Hematopoietic multipotent progenitor cell treated with erythropoietin and hydrocortisone succinate and interleukin-3 and kit ligand, for 4 days (in vitro differentiated cells): ENCODE data around the gene PYGB.

Experiments used
- DNase-seq: peaks from one replicate; pipeline ENCODE4 v3.0.0-alpha.2; 2015

Gene PYGB

DNA sequence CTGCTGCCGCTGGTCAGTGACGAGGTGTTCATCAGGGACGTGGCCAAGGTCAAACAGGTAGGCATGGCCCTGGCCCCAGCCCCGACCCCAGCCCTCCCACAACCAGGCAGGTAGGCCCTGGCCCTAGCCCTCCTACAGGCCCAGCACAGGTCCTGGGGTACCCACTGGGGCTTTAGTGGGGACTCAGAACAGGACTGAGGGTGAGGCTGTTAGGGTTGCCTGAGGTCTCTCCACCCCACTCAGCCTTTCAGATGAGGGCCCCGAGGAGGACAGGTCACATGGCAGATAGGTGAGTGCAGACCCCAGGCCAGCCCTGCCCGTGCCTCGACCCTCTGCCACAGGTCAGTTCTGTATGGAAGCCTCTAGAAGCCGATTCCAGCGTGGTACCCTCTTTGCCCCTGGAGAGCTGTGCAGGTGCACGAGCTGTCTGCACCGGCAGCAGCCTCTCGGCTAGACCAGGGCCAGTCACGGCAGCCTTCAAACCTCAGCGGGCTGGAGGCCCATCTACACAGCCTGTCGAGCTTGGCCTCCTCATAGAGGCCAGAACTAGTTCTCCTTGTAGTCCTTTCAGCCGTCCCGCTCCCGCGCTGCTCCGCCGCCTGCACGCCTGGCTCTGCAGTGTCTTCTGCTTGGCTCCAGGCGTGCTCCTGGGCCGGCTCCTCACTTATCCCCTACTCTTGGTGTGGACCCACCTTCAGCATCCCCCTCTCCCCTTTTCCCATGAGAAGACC is 35.5 kb downstream of the PYGB start:
- DNase-seq: no peak

GRCh38 chr20:25284131-25284601 is 36.3 kb downstream of the PYGB start:
- DNase-seq: no peak

DNA sequence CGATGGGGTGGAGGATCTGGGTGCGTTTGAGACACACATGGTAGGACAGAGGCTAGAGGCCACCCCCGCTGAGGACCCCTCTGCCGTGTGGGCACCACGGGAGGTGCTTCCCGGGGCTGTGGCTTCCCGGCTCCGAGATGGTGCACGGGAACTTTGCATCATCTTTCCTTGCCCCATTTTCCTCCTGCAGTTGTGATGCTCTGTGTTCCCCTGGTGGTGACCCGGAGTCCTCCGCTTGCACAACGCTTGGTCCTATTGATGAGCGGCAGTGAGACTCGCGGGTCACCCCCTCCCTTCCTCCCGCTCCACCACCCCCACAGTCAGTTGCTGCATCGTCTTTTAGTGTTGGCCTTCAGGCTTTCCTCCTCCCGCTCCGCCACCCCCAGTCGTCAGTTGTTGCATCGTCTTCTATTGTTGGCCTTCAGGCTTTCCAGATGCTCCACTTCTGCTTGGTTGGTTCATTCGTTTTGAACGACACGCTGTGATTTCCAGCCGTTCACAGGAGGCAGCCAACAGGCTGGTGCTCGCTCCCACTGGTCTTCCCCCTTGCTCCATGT is 37.3 kb downstream of the PYGB start:
- no peak for DNase-seq

DNA sequence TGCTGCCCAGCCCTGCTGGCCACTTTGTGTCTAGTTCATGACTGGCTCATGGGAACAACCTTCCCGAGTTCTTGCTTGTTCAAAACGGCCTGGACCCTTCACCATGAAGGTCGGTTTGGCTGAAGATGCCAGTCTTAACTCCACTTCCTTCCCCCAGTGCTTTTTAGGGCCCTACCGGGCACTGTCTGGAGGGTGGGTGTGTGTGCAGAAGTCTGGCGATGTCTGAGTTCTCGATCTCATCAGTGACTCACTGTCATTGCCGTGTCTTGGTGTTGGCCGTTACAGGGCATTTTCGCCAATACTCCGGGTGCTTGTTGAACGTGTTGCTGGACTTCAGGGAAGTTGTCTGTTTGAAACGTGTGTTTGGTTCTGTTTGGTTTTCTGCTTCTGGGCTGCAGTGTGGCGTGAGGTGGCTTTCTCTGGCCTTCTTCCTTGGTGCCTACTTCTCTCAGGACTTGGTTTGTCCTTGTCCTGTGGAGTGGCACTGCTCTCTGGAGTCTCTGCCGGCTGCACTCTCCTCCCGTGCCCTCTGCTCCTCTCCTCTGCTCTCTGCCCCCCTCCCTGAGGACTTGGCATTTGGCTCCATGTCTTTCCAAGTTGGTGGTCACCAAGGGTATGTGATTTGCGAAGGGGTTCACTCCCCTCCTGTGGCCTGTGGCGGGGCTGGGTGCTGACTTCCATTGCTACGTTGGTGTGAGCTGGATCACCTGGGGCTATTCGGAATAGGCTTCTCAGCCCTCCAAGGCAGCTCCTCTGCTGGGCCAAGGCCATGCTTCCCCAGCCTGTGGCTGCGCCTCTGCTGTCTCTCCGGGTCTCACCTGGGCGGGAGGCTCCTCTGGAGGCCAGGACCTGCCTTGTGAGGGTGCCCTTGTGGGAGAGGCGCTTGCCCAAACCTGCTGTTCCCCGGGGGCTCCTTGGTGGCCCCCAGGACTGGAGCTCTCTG is 38.2 kb downstream of the PYGB start:
- no peak for DNase-seq

DNA sequence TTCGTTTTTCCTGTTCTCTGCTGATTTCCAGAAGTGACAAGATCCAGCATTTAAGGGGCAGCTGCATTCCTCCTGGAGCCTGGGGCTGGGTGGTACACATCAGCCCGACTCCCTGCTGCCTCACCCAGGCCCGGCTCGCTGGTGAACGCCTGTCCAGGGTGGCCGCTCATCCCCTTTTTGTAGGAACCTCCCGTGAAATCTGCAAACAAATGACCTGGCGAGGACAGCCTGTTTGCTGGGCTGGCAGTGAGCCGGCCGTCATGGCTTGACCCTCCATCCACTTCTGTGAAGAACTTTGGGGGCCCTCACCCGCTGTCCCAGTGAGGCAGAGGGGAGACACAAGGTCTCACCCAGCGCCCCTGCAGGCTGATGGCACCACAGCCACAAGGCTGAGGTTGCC is 39.0 kb downstream of the PYGB start:
- DNase-seq: no peak

GRCh38 chr20:25287631-25288290 is 39.9 kb downstream of the PYGB start:
- DNase-seq: no peak

DNA sequence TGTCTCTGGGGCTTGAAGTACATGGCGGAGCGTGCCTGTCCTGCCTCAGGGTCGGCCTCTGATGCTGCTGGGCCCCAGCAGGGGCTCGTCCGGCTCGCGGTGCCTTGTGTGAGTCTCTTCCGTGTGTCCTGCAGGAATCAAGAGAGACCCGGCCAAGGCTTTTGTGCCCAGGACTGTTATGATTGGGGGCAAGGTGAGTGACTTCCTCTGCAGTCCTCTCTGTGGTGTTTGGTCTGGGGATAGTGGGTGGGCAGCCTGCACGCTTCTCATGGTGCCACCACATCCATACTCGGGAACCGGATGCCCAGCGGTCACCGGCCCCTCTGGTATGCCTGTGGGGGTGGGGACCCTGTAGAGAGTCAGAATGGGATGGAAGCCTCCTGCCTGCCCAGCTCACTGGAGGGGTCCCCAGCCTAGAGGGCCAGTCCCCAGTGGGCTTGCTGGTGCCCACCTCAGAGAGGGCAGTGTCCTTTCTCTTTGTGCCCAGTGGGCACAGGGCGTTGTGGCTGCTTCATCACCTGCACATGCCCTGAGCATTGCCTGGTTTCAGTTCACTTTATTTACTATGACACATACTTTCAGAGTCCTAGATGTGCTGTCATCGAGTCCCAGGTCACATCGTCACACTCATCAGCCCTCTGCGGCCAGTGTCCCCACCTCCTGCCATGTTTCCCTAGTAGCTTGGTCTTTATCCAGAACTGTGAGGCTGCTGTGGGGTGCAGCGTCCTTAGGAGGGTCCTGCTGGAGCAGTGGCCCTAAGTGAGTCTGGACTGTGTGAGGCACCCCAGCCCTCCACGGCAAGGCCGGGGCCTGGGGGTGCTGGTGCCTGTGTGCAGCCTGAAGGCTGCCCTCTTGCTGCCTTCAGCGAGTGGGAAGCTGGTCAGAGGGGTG is 40.7 kb downstream of the PYGB start:
- no peak for DNase-seq

DNA sequence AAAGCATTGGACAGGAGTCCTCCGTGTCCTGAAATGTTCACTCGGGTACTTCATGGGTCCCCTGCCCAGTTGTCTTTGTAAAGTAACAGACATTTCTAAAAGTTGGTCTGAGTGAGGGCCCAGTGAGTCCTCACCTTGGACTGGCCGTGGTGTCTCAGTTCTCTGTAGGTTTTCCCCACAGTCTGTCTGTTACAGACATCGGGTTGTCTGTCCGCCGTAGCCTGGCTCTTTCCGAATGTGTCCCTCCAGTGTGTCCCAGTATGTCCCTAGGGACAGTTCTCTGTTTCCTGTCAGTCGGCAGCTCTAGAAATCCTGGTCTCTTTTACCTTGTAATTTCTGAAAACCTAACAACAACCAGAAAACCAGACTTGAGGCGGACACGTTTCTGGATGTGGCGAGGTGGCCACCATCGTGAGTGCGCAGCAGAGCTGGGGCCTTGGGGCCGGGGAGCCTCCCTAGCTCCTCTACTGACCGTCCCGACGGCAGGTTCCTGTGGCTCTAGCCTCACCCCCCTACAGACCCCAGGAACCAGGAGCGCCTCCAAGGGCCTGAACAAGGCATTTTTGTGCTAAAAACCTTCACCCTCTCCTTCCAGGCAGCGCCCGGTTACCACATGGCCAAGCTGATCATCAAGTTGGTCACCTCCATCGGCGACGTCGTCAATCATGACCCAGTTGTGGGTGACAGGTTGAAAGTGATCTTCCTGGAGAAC is 42.2 kb downstream of the PYGB start:
- DNase-seq: no peak

DNA sequence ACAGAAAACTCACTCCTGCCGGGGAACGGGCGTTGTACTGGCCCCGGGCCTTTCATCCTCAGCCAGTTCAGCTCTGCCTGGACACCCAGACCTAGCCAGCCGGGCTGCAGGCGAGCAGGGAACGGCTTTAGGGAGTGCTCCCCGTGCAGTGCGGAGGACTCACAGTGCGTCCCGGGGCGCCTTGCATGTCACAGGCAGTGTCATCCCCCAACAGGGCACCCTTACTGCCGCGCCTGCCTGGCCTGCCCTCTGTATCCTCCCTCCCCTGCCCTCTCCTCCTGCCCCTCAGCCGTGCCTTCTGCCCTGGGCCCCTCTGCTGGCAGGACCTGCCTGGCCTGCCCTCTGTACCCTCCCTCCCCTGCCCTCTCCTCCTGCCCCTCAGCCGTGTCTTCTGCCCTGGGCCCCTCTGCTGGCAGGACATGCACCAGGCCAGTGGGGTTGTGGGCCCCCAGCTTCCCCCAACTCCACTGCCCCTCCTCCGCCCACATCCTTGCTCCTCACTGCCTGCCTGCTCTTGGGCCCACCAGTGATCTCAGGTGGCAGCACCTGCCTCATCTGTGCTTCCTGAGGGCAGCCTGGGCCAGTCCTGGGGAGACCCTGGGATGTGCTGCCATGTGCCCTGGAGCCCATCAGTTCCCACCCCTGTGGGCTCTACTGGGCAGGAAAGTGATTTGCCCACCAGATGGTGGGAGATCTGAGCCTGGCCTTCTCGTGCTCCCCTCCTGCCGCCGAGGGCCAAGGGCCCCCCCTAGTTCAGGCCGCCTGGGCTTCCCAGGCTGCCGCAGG is 43.0 kb downstream of the PYGB start:
- DNase-seq: no peak

- no peak for DNase-seq
Observed at GRCh38 chr20:25291432-25292133, 43.7 kb downstream of the PYGB start.

DNA sequence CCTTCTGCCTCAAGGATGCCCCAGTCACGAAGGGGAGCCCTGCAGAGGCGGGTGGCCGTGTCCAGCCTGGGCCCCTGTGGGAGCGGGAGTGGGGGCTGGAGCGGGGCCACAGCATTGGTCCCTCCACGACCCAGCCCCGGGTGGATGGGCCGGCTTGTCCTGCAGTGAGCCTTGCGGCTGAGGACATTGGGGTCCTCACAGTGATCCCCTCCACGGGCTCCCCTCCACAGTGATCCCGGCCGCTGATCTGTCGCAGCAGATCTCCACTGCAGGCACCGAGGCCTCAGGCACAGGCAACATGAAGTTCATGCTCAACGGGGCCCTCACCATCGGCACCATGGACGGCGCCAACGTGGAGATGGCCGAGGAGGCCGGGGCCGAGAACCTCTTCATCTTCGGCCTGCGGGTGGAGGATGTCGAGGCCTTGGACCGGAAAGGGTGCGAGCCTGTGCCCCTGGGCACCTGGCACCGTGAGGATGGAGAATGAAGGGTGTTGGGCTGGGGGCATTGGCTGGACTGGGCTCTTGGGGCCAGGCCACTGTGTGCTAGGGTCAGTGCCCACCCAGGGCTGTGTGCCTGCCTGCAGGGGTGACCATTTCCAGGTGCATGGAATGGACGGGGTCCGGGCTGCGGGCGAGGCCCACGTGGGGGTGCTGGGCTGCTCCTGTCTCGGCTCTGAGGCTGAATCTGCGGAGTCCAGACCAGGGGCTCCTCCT is 44.4 kb downstream of the PYGB start:
- DNase-seq: no peak

GRCh38 chr20:25293507-25293906 is 45.6 kb downstream of the PYGB start:
- DNase-seq: no peak

- no peak for DNase-seq
Observed at GRCh38 chr20:25293910-25294458, 46.1 kb downstream of the PYGB start.

- peak; percentile 84 for DNase-seq
Observed at GRCh38 chr20:25294459-25295385, 46.8 kb downstream of the PYGB start.

GRCh38 chr20:25295386-25296093 is 47.7 kb downstream of the PYGB start:
- no peak for DNase-seq

DNA sequence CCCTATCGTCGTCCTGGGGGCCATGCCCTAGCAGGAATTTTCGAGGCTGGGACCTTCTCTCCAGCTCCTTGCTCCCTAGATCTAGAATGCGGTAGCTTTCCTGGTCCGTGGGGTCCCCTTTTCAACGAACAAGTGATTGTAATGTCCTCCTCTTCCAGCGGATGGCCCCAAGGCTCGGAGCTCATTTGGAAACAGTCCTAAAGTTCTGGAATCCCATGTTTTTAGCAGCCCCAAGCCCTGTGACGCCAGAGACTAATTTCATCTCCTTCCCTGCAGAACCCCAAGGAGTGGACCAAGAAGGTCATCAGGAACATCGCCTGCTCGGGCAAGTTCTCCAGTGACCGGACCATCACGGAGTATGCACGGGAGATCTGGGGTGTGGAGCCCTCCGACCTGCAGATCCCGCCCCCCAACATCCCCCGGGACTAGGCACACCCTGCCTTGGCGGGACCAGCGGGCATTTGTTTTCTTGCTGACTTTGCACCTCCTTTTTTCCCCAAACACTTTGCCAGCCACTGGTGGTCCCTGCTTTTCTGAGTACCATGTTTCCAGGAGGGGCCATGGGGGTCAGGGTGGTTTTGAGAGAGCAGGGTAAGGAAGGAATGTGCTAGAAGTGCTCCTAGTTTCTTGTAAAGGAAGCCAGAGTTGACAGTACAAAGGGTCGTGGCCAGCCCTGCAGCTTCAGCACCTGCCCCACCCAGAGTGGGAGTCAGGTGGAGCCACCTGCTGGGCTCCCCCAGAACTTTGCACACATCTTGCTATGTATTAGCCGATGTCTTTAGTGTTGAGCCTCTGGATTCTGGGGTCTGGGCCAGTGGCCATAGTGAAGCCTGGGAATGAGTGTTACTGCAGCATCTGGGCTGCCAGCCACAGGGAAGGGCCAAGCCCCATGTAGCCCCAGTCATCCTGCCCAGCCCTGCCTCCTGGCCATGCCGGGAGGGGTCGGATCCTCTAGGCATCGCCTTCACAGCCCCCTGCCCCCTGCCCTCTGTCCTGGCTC is 48.5 kb downstream of the PYGB start:
- DNase-seq: peak; percentile 60
